Lower leg skin (tissue), 3 donors: ENCODE results near the gene SALL1.

Source experiments
- CTCF ChIP-seq, 3 donors: fragments of 450-650 bp; IDR thresholded peaks; one replicate each; pipeline ENCODE4 v1.5.1; 2016; ENCODE audit warnings: antibody characterized with exemption in 3 of 3, mild to moderate bottlenecking in 3 of 3, moderate library complexity in 2 of 3
- POLR2A ChIP-seq, 2 donors: fragments of 450-650 bp; IDR thresholded peaks; one replicate each; pipeline ENCODE4 v1.6.1; 2016 to 2017; ENCODE audit warnings: antibody characterized with exemption in 2 of 2, mild to moderate bottlenecking in 1 of 2, moderate library complexity in 1 of 2

GRCh38 chr16:51156807-51157200 is 5.7 kb upstream of the SALL1 start:
- TF ChIP-seq CTCF (IDR thresholded peaks at IDR 0.05) (no peak), POLR2A (IDR thresholded peaks at IDR 0.05) (no peak)
